ENCODE data around the gene ALK. TPM values are rescaled to one million over a fixed set of nuclear protein-coding genes. Genes with fewer than 3 reads are reported as not detected.

ALK gene
- total RNA-seq, 4 donors from 2014 or later = 0.88 to 1.3 (median 1.3) TPM; not detected in 1

DNA sequence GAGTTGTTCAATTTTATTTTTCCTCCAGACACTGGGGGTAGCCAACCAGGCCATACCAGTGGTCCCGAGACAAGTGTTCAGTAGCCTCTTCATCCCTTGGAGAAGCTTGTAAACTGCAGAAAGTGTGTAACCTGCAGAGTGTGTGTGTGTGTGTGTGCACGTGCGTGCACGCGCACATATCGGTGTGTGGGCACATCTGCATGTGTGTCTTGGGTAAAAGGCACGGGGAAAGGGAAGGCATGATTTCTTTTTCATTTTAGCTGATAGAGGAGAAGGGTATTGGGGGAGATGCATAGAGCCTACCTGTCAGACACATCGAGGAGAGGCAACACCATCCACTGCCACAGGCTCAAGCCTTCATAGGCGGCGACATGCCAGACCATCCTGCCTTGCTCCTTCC, 624.8 kb downstream of the ALK start:
- no peak for DNase-seq
- no peak overlapping the region for H3K27ac ChIP-seq
- no peak overlapping the region for H3K4me3 ChIP-seq
- H3K4me1 ChIP-seq = no peaks in the 10 kb centered on the region
- H3K36me3 ChIP-seq = no peaks in the 10 kb centered on the region
- no peaks in the 10 kb centered on the region for H3K27me3 ChIP-seq
- TF ChIP-seq, protein P1, sequence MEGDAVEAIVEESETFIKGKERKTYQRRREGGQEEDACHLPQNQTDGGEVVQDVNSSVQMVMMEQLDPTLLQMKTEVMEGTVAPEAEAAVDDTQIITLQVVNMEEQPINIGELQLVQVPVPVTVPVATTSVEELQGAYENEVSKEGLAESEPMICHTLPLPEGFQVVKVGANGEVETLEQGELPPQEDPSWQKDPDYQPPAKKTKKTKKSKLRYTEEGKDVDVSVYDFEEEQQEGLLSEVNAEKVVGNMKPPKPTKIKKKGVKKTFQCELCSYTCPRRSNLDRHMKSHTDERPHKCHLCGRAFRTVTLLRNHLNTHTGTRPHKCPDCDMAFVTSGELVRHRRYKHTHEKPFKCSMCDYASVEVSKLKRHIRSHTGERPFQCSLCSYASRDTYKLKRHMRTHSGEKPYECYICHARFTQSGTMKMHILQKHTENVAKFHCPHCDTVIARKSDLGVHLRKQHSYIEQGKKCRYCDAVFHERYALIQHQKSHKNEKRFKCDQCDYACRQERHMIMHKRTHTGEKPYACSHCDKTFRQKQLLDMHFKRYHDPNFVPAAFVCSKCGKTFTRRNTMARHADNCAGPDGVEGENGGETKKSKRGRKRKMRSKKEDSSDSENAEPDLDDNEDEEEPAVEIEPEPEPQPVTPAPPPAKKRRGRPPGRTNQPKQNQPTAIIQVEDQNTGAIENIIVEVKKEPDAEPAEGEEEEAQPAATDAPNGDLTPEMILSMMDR (IDR thresholded peaks at IDR 0.05) = no peak
- no peak for TF ChIP-seq POLR2A (IDR thresholded peaks at IDR 0.05)
- H3K9me3 ChIP-seq = no peaks in the 10 kb centered on the region

DNA sequence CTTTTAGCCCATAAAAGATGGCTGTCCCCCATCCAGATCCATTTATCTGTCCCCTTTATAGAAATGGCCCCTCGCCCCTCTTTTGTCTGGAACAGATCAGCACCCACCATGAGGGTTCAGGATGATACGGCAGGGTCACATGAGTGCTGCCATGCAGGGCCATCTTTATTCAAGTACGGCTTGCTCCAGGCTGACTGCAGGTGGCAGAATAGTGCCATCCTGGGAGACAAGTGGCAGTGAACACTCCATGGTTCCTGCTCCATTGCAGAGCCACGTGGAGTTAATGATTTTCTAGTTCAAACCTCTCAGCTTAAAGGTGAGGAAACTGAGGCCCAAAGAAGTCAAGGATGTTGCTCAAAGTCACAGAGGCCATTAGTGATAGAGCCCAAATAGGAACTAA, 625.5 kb downstream of the ALK start:
- Histone ChIP-seq H3K9me3 (no peaks in the 10 kb centered on the region), H3K4me3 (no peak overlapping the region), H3K4me1 (no peaks in the 10 kb centered on the region), H3K36me3 (no peaks in the 10 kb centered on the region), H3K27ac (no peak overlapping the region), H3K27me3 (no peaks in the 10 kb centered on the region)
- no peak for DNase-seq
- TF ChIP-seq, protein P1 (IDR thresholded peaks at IDR 0.05) = no peak
- TF ChIP-seq POLR2A (IDR thresholded peaks at IDR 0.05) = no peak

DNA sequence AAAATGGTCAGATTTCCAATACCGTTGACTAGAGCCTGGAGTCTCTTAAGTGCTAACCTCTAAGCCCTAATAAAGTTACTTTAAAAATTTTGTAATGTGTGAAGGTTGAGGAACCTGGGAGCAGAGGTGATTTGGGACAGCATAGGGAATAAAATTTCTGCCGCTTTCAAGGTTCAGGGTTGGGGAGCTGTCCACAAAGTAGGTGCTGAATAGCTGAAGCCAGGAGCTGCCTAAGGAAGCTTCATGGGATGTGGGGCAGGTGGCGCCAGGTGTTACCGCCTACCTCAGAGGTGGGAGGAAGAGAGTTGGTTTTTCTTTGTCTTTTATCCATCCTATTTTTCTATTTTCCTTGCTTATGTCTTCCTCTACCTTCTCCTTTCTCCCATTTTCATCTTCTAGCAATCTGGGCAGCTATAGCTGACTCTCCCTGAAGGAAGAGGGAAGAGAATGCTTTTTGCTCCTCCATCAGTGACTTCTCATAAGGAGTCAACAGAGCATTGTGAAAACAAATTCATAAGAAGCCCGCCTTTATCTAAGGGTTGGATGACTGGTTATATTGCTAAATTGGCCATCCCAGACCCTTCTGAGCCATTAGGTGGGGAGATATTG, 627.5 kb downstream of the ALK start:
- H3K4me3 ChIP-seq = no peak overlapping the region
- no peaks in the 10 kb centered on the region for H3K4me1 ChIP-seq
- no peaks in the 10 kb centered on the region for H3K27me3 ChIP-seq
- H3K27ac ChIP-seq = no peak overlapping the region
- DNase-seq = no peak
- no peaks in the 10 kb centered on the region for H3K36me3 ChIP-seq
- TF ChIP-seq, protein P1 (IDR thresholded peaks at IDR 0.05) = no peak
- no peak for TF ChIP-seq POLR2A (IDR thresholded peaks at IDR 0.05)
- H3K9me3 ChIP-seq = no peaks in the 10 kb centered on the region

DNA sequence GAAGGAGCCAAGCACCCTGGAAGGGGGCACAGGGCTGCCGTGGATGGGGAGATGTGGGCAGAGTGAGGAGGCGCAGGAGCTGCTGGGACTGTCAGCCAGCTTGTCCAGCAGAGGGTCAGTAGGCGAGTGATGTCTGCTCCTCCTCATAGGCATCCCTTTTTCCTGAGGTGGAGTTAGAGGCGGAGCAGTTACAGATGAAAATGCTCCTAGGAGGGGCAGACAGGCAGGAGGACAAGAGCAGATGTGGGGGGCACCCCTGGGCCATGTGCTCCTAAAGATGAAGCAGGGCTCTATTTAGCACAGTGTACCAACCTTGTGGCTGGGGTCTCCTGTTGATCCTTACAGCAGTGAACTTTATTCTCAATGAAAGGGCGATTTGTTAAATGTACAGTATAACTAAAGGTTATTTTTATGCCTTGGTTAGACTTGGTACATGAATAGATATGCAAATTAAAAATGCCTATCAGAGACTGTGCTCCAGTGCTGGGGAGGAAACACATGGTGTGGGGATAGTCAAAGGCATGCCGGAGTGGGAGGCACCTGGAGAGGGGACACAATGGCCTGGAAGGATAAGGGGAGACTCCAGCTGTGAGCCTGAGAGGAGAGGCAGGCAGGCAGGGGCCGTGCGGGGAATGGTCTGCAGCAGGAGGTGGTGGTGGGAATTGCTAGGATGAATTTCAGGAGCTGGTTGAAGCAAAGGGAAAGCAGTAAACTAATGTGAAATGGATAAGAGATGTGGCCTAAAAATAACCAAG, 630.9 kb downstream of the ALK start:
- no peak overlapping the region for H3K4me3 ChIP-seq
- no peaks in the 10 kb centered on the region for H3K36me3 ChIP-seq
- H3K27me3 ChIP-seq = no peaks in the 10 kb centered on the region
- no peak for DNase-seq
- TF ChIP-seq POLR2A (IDR thresholded peaks at IDR 0.05) = no peak
- H3K27ac ChIP-seq = no peak overlapping the region
- no peaks in the 10 kb centered on the region for H3K4me1 ChIP-seq
- no peaks in the 10 kb centered on the region for H3K9me3 ChIP-seq

DNA sequence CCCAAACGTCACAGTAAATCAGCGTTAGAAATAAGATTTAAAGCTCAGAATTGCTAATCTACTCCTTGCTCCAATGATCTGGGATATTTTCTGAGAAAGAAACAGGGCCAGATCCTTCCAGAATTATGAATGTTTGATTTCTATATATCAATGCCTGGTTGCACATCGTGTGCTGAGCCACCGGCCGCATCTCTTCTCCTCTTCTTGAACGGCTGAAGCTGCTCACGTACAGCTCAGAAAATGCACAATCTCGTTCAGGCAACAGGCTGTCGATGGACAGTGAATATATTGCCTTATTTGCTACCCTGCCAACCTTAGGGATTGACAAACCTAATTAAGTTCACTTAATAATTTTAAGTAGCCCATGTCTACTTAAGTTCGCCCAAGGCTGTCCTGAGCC, 636.7 kb downstream of the ALK start:
- no peaks in the 10 kb centered on the region for H3K36me3 ChIP-seq
- no peaks in the 10 kb centered on the region for H3K27me3 ChIP-seq
- no peak overlapping the region for H3K4me3 ChIP-seq
- H3K9me3 ChIP-seq = no peaks in the 10 kb centered on the region
- no peaks in the 10 kb centered on the region for H3K4me1 ChIP-seq
- no peak for DNase-seq
- H3K27ac ChIP-seq = no peak overlapping the region
- TF ChIP-seq POLR2A (IDR thresholded peaks at IDR 0.05) = no peak
- TF ChIP-seq, protein P1 (IDR thresholded peaks at IDR 0.05) = no peak

DNA sequence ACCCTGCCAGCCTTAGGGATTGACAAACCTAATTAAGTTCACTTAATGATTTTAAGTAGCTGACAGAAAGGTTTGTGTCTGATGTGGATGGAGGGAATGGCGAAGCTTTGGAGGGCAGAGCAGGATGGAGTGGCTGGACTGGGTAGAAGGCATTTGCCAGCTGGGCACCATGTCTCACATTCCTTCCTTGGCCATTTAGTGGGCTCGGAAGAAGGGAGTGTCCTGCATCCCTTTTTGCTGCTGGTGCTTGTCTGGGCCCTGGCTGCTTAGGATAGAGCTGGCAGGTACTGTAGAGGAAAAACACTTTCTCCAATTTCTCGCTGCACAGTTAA, 639.5 kb downstream of the ALK start:
- no peak for TF ChIP-seq POLR2A (IDR thresholded peaks at IDR 0.05)
- TF ChIP-seq, protein P1 (IDR thresholded peaks at IDR 0.05) = no peak
- no peak overlapping the region for H3K4me3 ChIP-seq

More for the DNA sequence above, 639.5 kb downstream of the ALK start:
- H3K36me3 ChIP-seq = no peaks in the 10 kb centered on the region
- H3K27me3 ChIP-seq = no peaks in the 10 kb centered on the region
- H3K4me1 ChIP-seq = no peaks in the 10 kb centered on the region
- no peak for DNase-seq
- no peaks in the 10 kb centered on the region for H3K9me3 ChIP-seq
- no peak overlapping the region for H3K27ac ChIP-seq

Measured in Peyer's patch (tissue), 4 donors.